OCI-LY7 (cell line): ENCODE results near the gene TTC9C. TPM values are rescaled to one million over a fixed set of nuclear protein-coding genes. Genes with fewer than 3 reads are reported as not detected.

Experiments used
- Bru-seq: library from RNA; stranded (reverse); fragments of 400-500 nt; gene quantifications from one replicate; lab custom pipeline; 2021; lab: Mats Ljungman, UMichigan
- BruChase-seq, 2 experiments: library from RNA; stranded (reverse); fragments of 400-500 nt; gene quantifications; one replicate each; lab custom pipeline; 2021; lab: Mats Ljungman, UMichigan
- BruUV-seq: library from RNA; stranded (reverse); fragments of 400-500 nt; replicated peaks from 2 replicates; lab custom pipeline; 2021; lab: Mats Ljungman, UMichigan
- CTCF ChIA-PET: fragments of 300-600 bp; sonication (Branson Sonifier 250); formaldehyde crosslinking; loops from one replicate; lab custom pipeline; 2022; ENCODE audit warnings: antibody characterized with exemption; ENCODE audit not compliant: unreplicated experiment; lab: Charles Lee
- POLR2A ChIA-PET: fragments of 300-600 bp; sonication (Branson Sonifier 250); formaldehyde crosslinking; loops from one replicate; lab custom pipeline; 2022; ENCODE audit warnings: antibody characterized with exemption; lab: Charles Lee
- DNase-seq: peaks from one replicate; pipeline ENCODE4 v3.0.0-alpha.2; 2015; ENCODE audit warnings: low spot score
- H2AFZ ChIP-seq: fragments of 200-600 bp; sonication (generic), shearing (Covaris generic); 2 replicates; pipeline ENCODE4 v1.6.1; 2014; ENCODE audit warnings: mild to moderate bottlenecking, antibody characterized with exemption, low read length, moderate library complexity
- H3K27ac ChIP-seq: fragments of 200-600 bp; sonication (generic); 2 replicates; pipeline ENCODE4 v1.5.1; 2014; ENCODE audit warnings: mixed run types, low read depth, mild to moderate bottlenecking, moderate library complexity, low read length, inconsistent platforms; ENCODE audit not compliant: poor library complexity, severe bottlenecking
- H3K36me3 ChIP-seq: fragments of 200-600 bp; sonication (generic); 2 replicates; pipeline ENCODE4 v1.6.1; 2014; ENCODE audit warnings: mild to moderate bottlenecking, antibody characterized with exemption, low read length, moderate library complexity, mixed read lengths; ENCODE audit not compliant: insufficient read depth
- H3K4me1 ChIP-seq: fragments of 200-600 bp; sonication (generic); 2 replicates; pipeline ENCODE4 v1.5.1; 2014; ENCODE audit warnings: mild to moderate bottlenecking, low read length; ENCODE audit not compliant: insufficient read depth, poor library complexity, severe bottlenecking
- H3K4me2 ChIP-seq: fragments of 200-600 bp; sonication (generic); 2 replicates; pipeline ENCODE4 v1.6.1; 2014; ENCODE audit warnings: mild to moderate bottlenecking, low read length
- H3K4me3 ChIP-seq: fragments of 200-600 bp; sonication (generic); 2 replicates; pipeline ENCODE4 v1.5.1; 2014; ENCODE audit warnings: mild to moderate bottlenecking, low read depth, low read length; ENCODE audit not compliant: poor library complexity, severe bottlenecking
- H3K79me2 ChIP-seq: fragments of 200-600 bp; sonication (generic); 2 replicates; pipeline ENCODE4 v1.6.1; 2016; ENCODE audit warnings: low read depth, mild to moderate bottlenecking, low read length, moderate library complexity, mixed read lengths; ENCODE audit not compliant: insufficient read depth
- H3K9me2 ChIP-seq: fragments of 200-600 bp; sonication (generic); 2 replicates; pipeline ENCODE4 v1.6.1; 2016; ENCODE audit warnings: mild to moderate bottlenecking, low read length, mixed read lengths; ENCODE audit not compliant: insufficient read depth
- H3K9me3 ChIP-seq: fragments of 200-600 bp; sonication (generic); 2 replicates; pipeline ENCODE4 v1.6.1; 2014; ENCODE audit warnings: mild to moderate bottlenecking, mixed run types, low read length, mixed read lengths
- H4K20me1 ChIP-seq: fragments of 200-600 bp; sonication (generic); 2 replicates; pipeline ENCODE4 v1.6.1; 2014; ENCODE audit warnings: mild to moderate bottlenecking, antibody characterized with exemption, low read length, moderate library complexity, mixed read lengths; ENCODE audit not compliant: insufficient read depth
- EZH2phosphoT487 ChIP-seq: fragments of 200-600 bp; sonication (generic); IDR thresholded peaks from 2 replicates; pipeline ENCODE4 v1.6.1; 2018; ENCODE audit warnings: low read depth, borderline replicate concordance, mild to moderate bottlenecking, mixed run types, antibody characterized with exemption, low read length, moderate library complexity, mixed read lengths
- intact Hi-C: fragments of 100-400 bp; cut with micrococcal nuclease; formaldehyde crosslinking; loops from one replicate; pipeline ENCODE4 v1.10.0; 2022; ENCODE audit not compliant: unreplicated experiment
- long read RNA-seq: library from polyadenylated mRNA; stranded (forward); transcript quantifications from one replicate; pipeline ENCODE4 v2.0.0, GENCODE V29; 2022
- total RNA-seq, 2 experiments: library from RNA; depleted of rRNA in 1 of 2; stranded (reverse); fragments of >200 nt in 1 of 2; shearing (Covaris generic) in 1 of 2; gene quantifications; 2 replicates each; pipeline ENCODE4 v1.2.3, GENCODE V29; 2014 to 2022
- TF ChIP-seq, protein P1 (sequence below): fragments of 200-600 bp; sonication (generic); conservative IDR thresholded peaks from 2 replicates; pipeline ENCODE4 v1.5.1; 2014; ENCODE audit warnings: mild to moderate bottlenecking, antibody characterized with exemption, low read length, moderate library complexity, mixed read lengths

The TTC9C gene, protein sequence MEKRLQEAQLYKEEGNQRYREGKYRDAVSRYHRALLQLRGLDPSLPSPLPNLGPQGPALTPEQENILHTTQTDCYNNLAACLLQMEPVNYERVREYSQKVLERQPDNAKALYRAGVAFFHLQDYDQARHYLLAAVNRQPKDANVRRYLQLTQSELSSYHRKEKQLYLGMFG
- total RNA-seq (2014; rRNA removed; shearing (Covaris generic)) (36.7 and 51.7 TPM in 2 replicates), total RNA-seq (2022) (70.2 and 75.1 TPM in 2 replicates), Bru-seq, nascent RNA (percentile 74 among the genes with signal in this experiment), BruChase-seq, experiment 1, labeled RNA remaining after a 6-hour chase (percentile 86 among the genes with signal in this experiment), BruChase-seq, experiment 2, labeled RNA remaining after a 2-hour chase (percentile 84 among the genes with signal in this experiment)
- long read RNA-seq, transcript TTC9C-205 (4 exons, 858 nt), result minor isoform, 5 of 29 reads
- long read RNA-seq, transcript TTC9C-202 (3 exons, 1,080 nt), result major isoform, 10 of 29 reads
- long read RNA-seq, partial matches to known transcripts, result 7 of 29 reads
- long read RNA-seq, other reads (novel, unspliced or antisense), result 7 of 29 reads

DNA sequence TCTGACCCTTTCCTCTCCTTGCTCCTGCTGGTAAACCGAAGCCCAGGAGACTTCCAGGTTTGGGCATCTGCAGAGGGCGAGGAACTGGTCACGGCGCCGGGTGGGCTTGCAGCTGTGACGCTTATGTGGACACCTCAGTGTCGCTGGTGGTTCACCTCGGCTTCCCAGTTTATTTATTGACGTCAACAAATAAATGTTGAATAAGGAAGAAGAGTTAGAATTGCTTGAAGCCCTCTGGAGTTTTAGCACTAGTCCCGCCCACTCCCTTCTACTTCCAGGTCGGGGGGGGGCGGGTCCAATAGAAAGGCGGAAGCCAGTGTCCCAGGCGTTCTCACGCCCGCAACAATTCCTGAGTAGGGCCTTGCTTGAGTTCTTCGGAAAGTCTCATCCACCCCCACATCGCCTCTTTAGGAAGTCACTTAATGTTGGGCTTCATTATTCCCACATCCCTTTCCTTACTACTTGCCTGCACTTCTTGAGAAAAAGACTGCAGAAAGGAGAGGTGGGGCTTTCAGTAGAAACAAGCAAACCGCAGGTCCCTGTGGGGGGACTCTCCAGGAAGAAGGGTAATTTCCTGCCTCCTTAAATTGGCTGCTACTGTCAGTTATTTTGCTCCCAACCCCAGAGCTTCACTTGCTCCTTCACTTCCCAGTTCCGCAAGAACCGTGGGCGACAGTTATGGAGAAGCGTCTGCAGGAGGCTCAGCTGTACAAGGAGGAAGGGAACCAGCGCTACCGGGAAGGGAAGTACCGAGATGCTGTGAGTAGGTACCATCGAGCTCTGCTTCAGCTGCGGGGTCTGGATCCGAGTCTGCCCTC is at the start of gene TTC9C:
TSS of gene TTC9C (plus strand) at position 316 of the 818 bp plus-strand sequence. CDS start at position 679, 363 bp downstream.
- H3K4me3 ChIP-seq, result peak within 1 kb of the TSS; percentile 97
- H2AFZ ChIP-seq, result peak within 1 kb of the TSS; percentile 70; the same call in 1 of the 2 replicates
- peaks cover 87% of the 10 kb centered on the region for H3K79me2 ChIP-seq
- H3K4me1 ChIP-seq, result peaks cover 28% of the 10 kb centered on the region
- BruUV-seq, result TSS peak; percentile 84
- peak within 1 kb of the TSS; percentile 80 for H3K4me2 ChIP-seq
- TF ChIP-seq EZH2phosphoT487, result no peak
- no peaks in the 10 kb centered on the region for H3K9me2 ChIP-seq
- peak; percentile 90 for DNase-seq
- CTCF ChIA-PET, result interaction anchor here (1.2 kb wide), 2 partner anchors 11 to 133 kb away, joined by 3 read pairs; no protein-coding TSS in a partner anchor
- intact Hi-C loops, result loop anchor here (2.0 to 10.0 kb wide), 4 partner anchors 56 to 134 kb away; partner anchors contain the start of genes LBHD1, TUT1 and UQCC3
- no peaks in the 10 kb centered on the region for H3K9me3 ChIP-seq
- POLR2A ChIA-PET, result interaction anchor here (0.7 to 1.9 kb wide), 12 partner anchors 10 to 153 kb away, joined by 3 to 15 read pairs (median 6); partner anchors contain the start of genes B3GAT3, C11orf98, CSKMT and GNG3
- peaks cover 48% of the 10 kb centered on the region for H3K36me3 ChIP-seq
- peaks cover 29% of the 10 kb centered on the region for H4K20me1 ChIP-seq
- H3K27ac ChIP-seq, result peak within 1 kb of the TSS; percentile 93

DNA sequence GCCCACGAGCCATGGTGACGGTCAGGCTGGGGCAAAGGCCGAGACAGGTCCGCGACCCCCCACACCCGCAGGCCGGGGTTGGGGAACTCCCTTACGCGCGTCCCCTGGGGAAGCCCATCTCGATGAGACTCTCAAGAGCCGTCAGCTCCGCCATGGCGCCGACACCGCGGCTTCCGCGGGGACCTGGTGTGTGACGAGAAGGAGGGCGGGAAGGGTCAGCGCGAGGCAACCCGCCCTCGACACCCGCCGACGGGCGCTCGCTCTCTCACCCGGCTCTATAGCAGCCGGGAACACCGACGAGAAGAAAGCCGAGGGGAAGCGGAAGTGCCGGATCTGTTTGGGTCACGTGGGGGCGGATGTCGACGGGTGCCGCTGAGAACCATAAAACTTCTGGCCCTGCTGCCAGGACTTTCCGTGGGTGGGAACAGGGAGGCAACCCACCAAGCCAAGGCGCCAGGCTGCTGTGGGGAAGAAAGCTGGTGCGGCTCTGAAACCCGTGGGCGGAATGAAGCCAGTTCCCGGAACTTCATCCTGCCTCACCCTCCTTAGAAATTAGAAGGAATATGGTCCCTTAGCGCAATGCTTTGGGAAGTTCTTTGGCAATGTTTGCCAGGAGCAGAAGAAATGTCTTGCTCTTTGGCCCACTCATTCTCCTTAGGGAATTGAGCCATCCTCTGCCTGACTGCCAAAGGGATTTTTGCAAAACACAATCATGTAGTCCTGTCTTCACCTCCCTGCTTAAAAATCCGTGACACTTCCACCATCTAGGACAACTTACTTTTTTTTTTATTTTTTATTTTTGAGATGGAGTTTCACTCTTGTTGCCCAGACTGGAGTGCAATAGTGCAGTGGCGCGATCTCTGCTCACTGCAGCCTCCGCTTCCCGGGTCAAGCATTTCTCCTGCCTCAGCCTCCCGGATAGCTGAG is 49.3 kb upstream of the TTC9C start, which contains the start of gene UBXN1:
TSS of gene UBXN1 (minus strand) at position 304 of the 927 bp plus-strand sequence. CDS start at position 154, 150 bp downstream.
- ChIA-PET POLR2A (interaction anchor here (0.6 to 1.2 kb wide), 6 partner anchors 11 to 94 kb away, joined by 3 to 4 read pairs (median 3); no protein-coding TSS in a partner anchor), CTCF (no interaction called here)
- Histone ChIP-seq H3K36me3 (peaks cover 31% of the 10 kb centered on the region), H2AFZ (peak within 1 kb of the TSS; percentile 99), H3K79me2 (peaks cover 20% of the 10 kb centered on the region; the same call in 1 of the 2 replicates), H3K9me3 (no peaks in the 10 kb centered on the region), H3K4me2 (peak within 1 kb of the TSS; percentile 96), H3K27ac (peak within 1 kb of the TSS; percentile 57), H3K9me2 (no peaks in the 10 kb centered on the region), H4K20me1 (no peaks in the 10 kb centered on the region), H3K4me1 (peaks cover 35% of the 10 kb centered on the region), H3K4me3 (peak within 1 kb of the TSS; percentile 93)
- intact Hi-C loops, result loop anchor here (5.0 kb wide), 1 partner anchor 108 kb away; the partner anchor contains the start of gene TMEM179B
- BruUV-seq, result TSS peak; percentile 88
- peak; percentile 87 for DNase-seq
- no peak for TF ChIP-seq EZH2phosphoT487
- TF ChIP-seq, protein P1, sequence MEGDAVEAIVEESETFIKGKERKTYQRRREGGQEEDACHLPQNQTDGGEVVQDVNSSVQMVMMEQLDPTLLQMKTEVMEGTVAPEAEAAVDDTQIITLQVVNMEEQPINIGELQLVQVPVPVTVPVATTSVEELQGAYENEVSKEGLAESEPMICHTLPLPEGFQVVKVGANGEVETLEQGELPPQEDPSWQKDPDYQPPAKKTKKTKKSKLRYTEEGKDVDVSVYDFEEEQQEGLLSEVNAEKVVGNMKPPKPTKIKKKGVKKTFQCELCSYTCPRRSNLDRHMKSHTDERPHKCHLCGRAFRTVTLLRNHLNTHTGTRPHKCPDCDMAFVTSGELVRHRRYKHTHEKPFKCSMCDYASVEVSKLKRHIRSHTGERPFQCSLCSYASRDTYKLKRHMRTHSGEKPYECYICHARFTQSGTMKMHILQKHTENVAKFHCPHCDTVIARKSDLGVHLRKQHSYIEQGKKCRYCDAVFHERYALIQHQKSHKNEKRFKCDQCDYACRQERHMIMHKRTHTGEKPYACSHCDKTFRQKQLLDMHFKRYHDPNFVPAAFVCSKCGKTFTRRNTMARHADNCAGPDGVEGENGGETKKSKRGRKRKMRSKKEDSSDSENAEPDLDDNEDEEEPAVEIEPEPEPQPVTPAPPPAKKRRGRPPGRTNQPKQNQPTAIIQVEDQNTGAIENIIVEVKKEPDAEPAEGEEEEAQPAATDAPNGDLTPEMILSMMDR, result no peak
